ENCODE results near the gene MGAT4D. TPM values are rescaled to one million over a fixed set of nuclear protein-coding genes. Genes with fewer than 3 reads are reported as not detected.
"Not testable (repeated sequence)": the region's sequence is repeated elsewhere in the genome, so short reads cannot be mapped to it uniquely, and the experiment has no call there.

MGAT4D gene
- total RNA-seq, 1 experiment from 2014 or later = not detected

GRCh38 chr4:140423106-140423505 is 75.0 kb downstream of the MGAT4D start:
- in situ Hi-C loops (cut with HindIII; ENCODE audit: low pct_unique_long_range_greater_than_20kb, low sequenced_read_pairs) = no loop called here
- no peak for ATAC-seq
- Histone ChIP-seq H3K9me3 (ENCODE audit: control insufficient read depth, insufficient read depth, low read depth, low read length) (no peaks in the 10 kb centered on the region), H3K4me1 (ENCODE audit: control insufficient read depth, insufficient read depth, low read length) (peaks cover 6% of the 10 kb centered on the region), H3K27ac (ENCODE audit: low read length) (no peak overlapping the region), H3K27me3 (ENCODE audit: control insufficient read depth, insufficient read depth, low read length) (no peaks in the 10 kb centered on the region), H3K4me3 (ENCODE audit: low read depth in 2 of 2, low read length in 2 of 2) (no peak overlapping the region), H3K36me3 (ENCODE audit: control insufficient read depth, insufficient read depth, low read length) (no peaks in the 10 kb centered on the region)
- ChIA-PET POLR2A (no interaction called here), CTCF (no interaction called here)
- no TSS peak for BruUV-seq (replicated peaks)
- intact Hi-C loops (cut with micrococcal nuclease; ENCODE audit: unreplicated experiment) = no loop called here
- TF ChIP-seq SIN3A (IDR thresholded peaks at IDR 0.05; ENCODE audit: borderline replicate concordance, insufficient read depth, low read depth, low read length) (no peak), CTCF (IDR thresholded peaks at IDR 0.05) (no peak), TCF7L2 (IDR thresholded peaks at IDR 0.05; ENCODE audit: low read depth, low read length) (no peak), POLR2AphosphoS5 (IDR thresholded peaks at IDR 0.05; ENCODE audit: low read depth, low read length) (no peak), REST (IDR thresholded peaks at IDR 0.05; ENCODE audit: insufficient read depth in 1 of 2, low read depth in 2 of 2, low read length in 1 of 2) (no peak)
- DNase-seq (ENCODE audit: low read depth, low spot score) = no peak

- not testable (repeated sequence) for DNase-seq (ENCODE audit: low read depth, low spot score)
These were observed 84.7 kb downstream of the MGAT4D start for GRCh38 chr4:140413130-140413969.

GRCh38 chr4:140408974-140409373 is 89.1 kb downstream of the MGAT4D start:
- no peaks in the 10 kb centered on the region for H3K9me3 ChIP-seq (ENCODE audit: control insufficient read depth, insufficient read depth, low read depth, low read length)
- no peak overlapping the region for H3K27ac ChIP-seq (ENCODE audit: low read length)
- no peaks in the 10 kb centered on the region for H3K27me3 ChIP-seq (ENCODE audit: control insufficient read depth, insufficient read depth, low read length)
- TF ChIP-seq POLR2AphosphoS5 (IDR thresholded peaks at IDR 0.05; ENCODE audit: low read depth, low read length) (no peak), SIN3A (IDR thresholded peaks at IDR 0.05; ENCODE audit: borderline replicate concordance, insufficient read depth, low read depth, low read length) (no peak), TCF7L2 (IDR thresholded peaks at IDR 0.05; ENCODE audit: low read depth, low read length) (no peak), REST (IDR thresholded peaks at IDR 0.05; ENCODE audit: insufficient read depth in 1 of 2, low read depth in 2 of 2, low read length in 1 of 2) (no peak), CTCF (IDR thresholded peaks at IDR 0.05) (no peak)
- intact Hi-C loops (cut with micrococcal nuclease; ENCODE audit: unreplicated experiment) = no loop called here
- ChIA-PET POLR2A (no interaction called here), CTCF (interaction anchor here (0.6 kb wide), 1 partner anchor 201 kb away, joined by 3 read pairs; no protein-coding TSS in a partner anchor)
- no peak overlapping the region for H3K4me3 ChIP-seq (ENCODE audit: low read depth in 2 of 2, low read length in 2 of 2)
- no peak for ATAC-seq
- H3K36me3 ChIP-seq (ENCODE audit: control insufficient read depth, insufficient read depth, low read length) = no peaks in the 10 kb centered on the region
- in situ Hi-C loops (cut with HindIII; ENCODE audit: low pct_unique_long_range_greater_than_20kb, low sequenced_read_pairs) = no loop called here
- DNase-seq (ENCODE audit: low read depth, low spot score) = no peak
- no peaks in the 10 kb centered on the region for H3K4me1 ChIP-seq (ENCODE audit: control insufficient read depth, insufficient read depth, low read length)
- BruUV-seq (replicated peaks) = no TSS peak

More at GRCh38 chr4:140413130-140413969, 84.7 kb downstream of the MGAT4D start:
- POLR2A ChIA-PET = interaction anchor here (0.6 kb wide), 1 partner anchor 40 kb away, joined by 3 read pairs; the partner anchor contains the start of gene SCOC
- H3K4me3 ChIP-seq (ENCODE audit: low read depth in 2 of 2, low read length in 2 of 2) = peak overlapping the region; percentile 23 to 24; a peak in 3 of 4 replicates
- CTCF ChIA-PET; H3K36me3 ChIP-seq (ENCODE audit: control insufficient read depth, insufficient read depth, low read length); H3K27ac ChIP-seq (ENCODE audit: low read length); intact Hi-C loops (cut with micrococcal nuclease; ENCODE audit: unreplicated experiment); BruUV-seq (replicated peaks); in situ Hi-C loops (cut with HindIII; ENCODE audit: low pct_unique_long_range_greater_than_20kb, low sequenced_read_pairs); ATAC-seq; H3K27me3 ChIP-seq (ENCODE audit: control insufficient read depth, insufficient read depth, low read length); H3K9me3 ChIP-seq (ENCODE audit: control insufficient read depth, insufficient read depth, low read depth, low read length); H3K4me1 ChIP-seq (ENCODE audit: control insufficient read depth, insufficient read depth, low read length): not testable (repeated sequence)

All from Panc1 (cell line).